ENCODE results near the gene CCDC191. TPM values are rescaled to one million over a fixed set of nuclear protein-coding genes. Genes with fewer than 3 reads are reported as not detected.

CCDC191 gene
- total RNA-seq, 4 donors from 2014 or later: 4.1 to 9.8 (median 7.0) TPM

DNA sequence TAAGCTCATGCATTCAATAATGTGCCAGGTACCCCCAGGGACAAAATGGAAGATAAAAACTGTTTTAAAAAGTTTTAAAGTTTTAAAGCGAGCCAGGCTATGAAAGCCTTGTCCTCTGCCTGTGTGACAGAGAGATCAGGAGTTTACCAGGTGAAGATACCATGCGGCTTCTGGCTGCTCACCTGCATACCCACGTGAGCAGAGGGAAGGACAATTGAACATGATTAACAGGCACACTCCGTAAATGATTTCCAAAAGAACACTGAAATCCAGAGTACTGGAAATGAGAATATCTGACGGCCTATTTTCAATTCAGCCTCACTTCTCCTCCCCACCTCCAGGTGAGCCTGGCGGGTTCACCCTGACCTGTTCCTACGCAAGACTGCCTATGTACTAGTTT lies 42.1 kb downstream of the CCDC191 start:
- TF ChIP-seq, protein P1, sequence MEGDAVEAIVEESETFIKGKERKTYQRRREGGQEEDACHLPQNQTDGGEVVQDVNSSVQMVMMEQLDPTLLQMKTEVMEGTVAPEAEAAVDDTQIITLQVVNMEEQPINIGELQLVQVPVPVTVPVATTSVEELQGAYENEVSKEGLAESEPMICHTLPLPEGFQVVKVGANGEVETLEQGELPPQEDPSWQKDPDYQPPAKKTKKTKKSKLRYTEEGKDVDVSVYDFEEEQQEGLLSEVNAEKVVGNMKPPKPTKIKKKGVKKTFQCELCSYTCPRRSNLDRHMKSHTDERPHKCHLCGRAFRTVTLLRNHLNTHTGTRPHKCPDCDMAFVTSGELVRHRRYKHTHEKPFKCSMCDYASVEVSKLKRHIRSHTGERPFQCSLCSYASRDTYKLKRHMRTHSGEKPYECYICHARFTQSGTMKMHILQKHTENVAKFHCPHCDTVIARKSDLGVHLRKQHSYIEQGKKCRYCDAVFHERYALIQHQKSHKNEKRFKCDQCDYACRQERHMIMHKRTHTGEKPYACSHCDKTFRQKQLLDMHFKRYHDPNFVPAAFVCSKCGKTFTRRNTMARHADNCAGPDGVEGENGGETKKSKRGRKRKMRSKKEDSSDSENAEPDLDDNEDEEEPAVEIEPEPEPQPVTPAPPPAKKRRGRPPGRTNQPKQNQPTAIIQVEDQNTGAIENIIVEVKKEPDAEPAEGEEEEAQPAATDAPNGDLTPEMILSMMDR (IDR thresholded peaks at IDR 0.05): no peak
- no peak for TF ChIP-seq POLR2A (IDR thresholded peaks at IDR 0.05)
- no peaks in the 10 kb centered on the region for H3K4me1 ChIP-seq
- no peak for DNase-seq
- no peak overlapping the region for H3K27ac ChIP-seq
- no peaks in the 10 kb centered on the region for H3K36me3 ChIP-seq
- no peaks in the 10 kb centered on the region for H3K27me3 ChIP-seq
- intact Hi-C loops (cut with DNase I; ENCODE audit: low total_unique reads): no loop called here
- H3K4me3 ChIP-seq: no peak overlapping the region
- H3K9me3 ChIP-seq: no peaks in the 10 kb centered on the region

DNA sequence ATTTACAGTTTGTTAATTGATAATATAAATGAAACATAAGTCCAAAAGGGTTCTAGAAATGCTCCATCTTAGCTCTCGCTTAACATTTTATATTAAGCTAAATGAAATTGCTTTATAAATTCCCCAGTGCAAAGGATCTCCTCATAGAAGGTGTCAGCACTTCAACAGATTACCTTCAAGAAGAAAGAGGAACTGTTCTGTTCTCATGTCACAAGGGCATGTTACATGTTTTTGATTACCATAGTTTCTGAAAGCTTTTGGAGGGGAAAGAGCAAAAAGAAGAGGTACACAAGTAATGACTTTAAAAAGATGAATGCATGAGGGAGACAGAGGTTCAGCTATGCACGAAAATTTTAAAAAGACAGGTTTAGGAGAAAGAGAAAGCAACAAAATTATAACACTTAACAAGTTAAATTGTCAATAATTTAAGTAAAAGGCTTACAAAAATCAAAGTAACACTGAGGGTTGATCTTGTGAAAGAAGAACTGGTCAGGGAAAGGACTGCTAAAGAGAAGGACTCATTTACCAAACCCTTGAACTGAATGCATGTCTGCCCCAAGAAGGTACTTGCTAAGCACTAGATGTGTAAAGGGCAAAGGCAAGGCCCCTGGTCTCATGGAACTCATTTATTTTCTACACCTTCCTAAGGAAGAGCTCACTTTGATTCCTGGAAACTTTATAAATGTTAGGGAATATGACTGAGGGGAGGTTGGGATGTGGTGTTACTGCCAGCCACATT lies 45.1 kb downstream of the CCDC191 start:
- intact Hi-C loops (cut with DNase I; ENCODE audit: low total_unique reads): no loop called here
- TF ChIP-seq, protein P1 (IDR thresholded peaks at IDR 0.05): no peak
- TF ChIP-seq POLR2A (IDR thresholded peaks at IDR 0.05): no peak
- no peak for DNase-seq

DNA sequence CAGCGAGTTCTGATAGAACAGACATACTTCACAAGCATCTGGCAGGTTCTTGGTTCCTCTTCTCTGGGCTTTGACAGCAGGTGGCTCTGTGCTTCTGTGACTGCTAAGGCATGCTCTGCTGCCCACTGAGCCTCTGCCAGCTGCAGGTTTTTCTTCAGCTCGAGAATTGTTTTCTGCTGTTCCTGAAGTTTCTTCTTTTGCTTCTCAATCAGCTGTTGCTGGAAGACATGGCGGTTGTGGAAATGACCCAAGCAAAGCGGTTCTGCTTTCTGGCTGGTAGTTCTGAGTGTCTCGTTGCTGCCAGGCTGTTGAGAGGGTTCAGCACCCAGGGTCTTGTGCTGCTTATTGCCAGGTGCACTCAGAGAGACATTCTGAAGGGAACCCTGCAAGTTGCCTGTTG lies 50.8 kb downstream of the CCDC191 start:
- TF ChIP-seq POLR2A (IDR thresholded peaks at IDR 0.05): no peak
- TF ChIP-seq, protein P1 (IDR thresholded peaks at IDR 0.05): no peak
- Histone ChIP-seq H3K4me1 (no peaks in the 10 kb centered on the region), H3K27me3 (no peaks in the 10 kb centered on the region), H3K4me3 (no peak overlapping the region), H3K36me3 (no peaks in the 10 kb centered on the region), H3K27ac (no peak overlapping the region), H3K9me3 (no peaks in the 10 kb centered on the region)
- intact Hi-C loops (cut with DNase I; ENCODE audit: low total_unique reads): no loop called here
- DNase-seq: no peak

More for the DNA sequence above, 45.1 kb downstream of the CCDC191 start:
- Histone ChIP-seq H3K4me1 (no peaks in the 10 kb centered on the region), H3K9me3 (no peaks in the 10 kb centered on the region), H3K27me3 (no peaks in the 10 kb centered on the region), H3K4me3 (no peak overlapping the region), H3K36me3 (no peaks in the 10 kb centered on the region), H3K27ac (no peak overlapping the region)

DNA sequence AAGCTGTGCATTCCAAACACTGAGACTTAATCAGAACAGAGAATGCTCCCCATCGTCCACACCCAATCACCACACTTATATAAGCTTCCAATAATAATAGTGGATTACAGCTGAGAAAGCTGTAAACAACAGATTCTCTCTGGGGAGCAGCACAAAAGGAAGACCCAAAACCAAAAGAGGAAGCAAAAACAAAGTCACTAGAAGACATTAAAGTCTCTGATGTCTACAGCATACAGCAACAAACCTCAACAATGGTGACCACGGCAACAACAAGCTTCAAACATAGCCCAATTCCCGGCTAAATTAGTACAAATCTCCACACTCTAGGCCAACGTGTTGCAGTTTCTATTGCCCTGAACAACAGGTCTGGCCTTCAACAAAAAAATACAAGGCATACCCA lies 70.8 kb downstream of the CCDC191 start:
- Histone ChIP-seq H3K4me3 (no peak overlapping the region), H3K9me3 (no peaks in the 10 kb centered on the region), H3K27me3 (no peaks in the 10 kb centered on the region), H3K27ac (no peak overlapping the region), H3K4me1 (no peaks in the 10 kb centered on the region), H3K36me3 (no peaks in the 10 kb centered on the region)
- intact Hi-C loops (cut with DNase I; ENCODE audit: low total_unique reads): no loop called here
- TF ChIP-seq, protein P1 (IDR thresholded peaks at IDR 0.05): no peak
- no peak for TF ChIP-seq POLR2A (IDR thresholded peaks at IDR 0.05)
- DNase-seq: no peak

- no peak for TF ChIP-seq POLR2A (IDR thresholded peaks at IDR 0.05)
- no peaks in the 10 kb centered on the region for H3K27me3 ChIP-seq
- no peak for DNase-seq
- no peaks in the 10 kb centered on the region for H3K9me3 ChIP-seq
- no peaks in the 10 kb centered on the region for H3K4me1 ChIP-seq
- intact Hi-C loops (cut with DNase I; ENCODE audit: low total_unique reads): no loop called here
- no peak overlapping the region for H3K4me3 ChIP-seq
- no peaks in the 10 kb centered on the region for H3K36me3 ChIP-seq
- no peak overlapping the region for H3K27ac ChIP-seq
These were observed 72.8 kb downstream of the CCDC191 start for GRCh38 chr3:113983544-113983943.

Data from uterus (tissue), 4 donors.